NOMO-1 (cell line): ENCODE measurements around the gene RAB18.
A peak's percentile ranks its signal among the peaks of the same experiment; 100 is the strongest.
"Not testable (repeated sequence)": the region's sequence is repeated elsewhere in the genome, so short reads cannot be mapped to it uniquely, and the experiment has no call there.

ENCODE experiments used
- DNase-seq, 2 experiments: peaks; one replicate each; lab custom pipeline; 2025; ENCODE audit not compliant: unreplicated experiment in 2 of 2; lab: John Stamatoyannopoulos, UW

The RAB18 gene

DNA sequence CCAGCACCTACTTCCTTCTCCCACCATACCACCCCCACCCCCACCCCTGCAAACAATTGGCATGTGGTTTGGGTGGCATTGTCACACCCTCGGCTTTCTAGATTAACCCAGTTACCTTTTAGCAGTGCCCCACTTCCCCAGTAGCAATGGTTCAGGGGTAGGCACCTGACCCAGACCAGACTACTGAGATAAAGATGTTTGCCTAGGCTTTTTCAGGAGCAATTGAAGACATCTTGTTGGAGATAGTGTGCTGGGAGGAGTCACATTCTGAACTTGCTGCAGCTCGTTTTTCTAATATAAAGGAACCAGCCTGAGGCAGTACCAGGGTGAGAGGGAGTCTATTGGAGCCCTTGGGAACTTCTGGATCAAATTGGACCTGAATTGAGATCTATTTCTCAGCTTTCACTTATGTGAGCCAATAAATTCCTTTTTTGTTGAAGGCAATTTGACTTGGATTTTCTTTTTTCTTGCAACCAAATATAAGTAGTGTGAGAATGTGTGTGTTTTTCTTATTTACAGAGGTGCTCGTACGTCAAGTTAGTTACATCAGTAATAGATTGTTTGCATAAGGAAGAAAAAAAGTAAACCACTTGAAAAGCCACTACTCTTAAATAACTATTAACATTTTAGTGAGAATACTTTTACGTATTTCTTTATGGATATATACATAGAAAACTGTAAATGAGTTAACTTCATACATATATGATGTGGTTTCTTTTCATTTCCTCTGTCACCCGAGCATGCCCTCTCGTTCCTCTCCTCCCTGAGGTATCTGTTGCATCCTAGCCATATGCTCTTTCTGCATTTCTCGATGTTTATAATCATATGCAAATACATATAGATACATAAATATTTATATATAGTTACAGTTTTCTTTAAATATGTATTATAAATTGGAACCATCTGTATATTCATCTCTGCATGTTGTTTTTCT lies 38.0 kb downstream of the RAB18 start:
- no peak for DNase-seq

DNA sequence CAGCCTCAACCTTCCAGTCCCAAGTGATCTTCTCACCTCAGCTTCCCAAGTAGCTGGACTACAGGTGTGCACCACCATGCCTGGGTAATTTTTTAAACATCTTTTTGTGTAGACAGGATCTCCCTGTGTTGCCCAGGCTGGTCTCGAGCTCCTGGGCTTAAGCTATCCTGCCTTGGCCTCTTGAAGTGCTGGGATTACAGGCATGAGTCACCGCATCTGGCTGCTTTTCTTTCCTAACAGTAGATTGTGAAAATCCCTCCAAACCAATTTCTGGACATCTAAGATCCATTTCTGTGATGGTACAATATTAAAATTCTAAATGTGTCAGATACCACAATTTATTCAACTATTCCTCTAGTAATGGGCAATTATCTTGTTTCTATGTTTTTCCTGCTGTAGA lies 38.7 kb downstream of the RAB18 start:
- DNase-seq, result no peak

DNA sequence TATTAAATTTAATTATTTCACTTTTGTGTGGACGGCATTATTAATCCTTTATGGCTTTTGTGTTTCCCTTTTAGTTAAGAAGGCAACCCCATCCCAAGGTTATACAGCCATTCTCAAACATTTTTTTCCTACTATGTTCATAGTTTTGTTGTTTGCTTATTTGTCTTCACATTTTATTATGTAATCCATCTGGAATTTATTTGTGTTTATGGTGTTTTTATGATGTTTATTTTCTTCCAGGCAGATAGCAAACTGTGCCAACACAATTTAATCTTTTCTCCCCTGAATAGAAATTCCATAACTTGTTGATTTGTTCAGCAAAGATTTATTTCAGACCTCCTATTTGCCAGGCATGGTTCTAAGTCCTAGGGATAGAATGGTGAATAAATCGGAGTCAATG lies 42.9 kb downstream of the RAB18 start:
- DNase-seq, result no peak

- no peak for DNase-seq
Measured at GRCh38 chr10:27547482-27547881, 43.4 kb downstream of the RAB18 start.

DNA sequence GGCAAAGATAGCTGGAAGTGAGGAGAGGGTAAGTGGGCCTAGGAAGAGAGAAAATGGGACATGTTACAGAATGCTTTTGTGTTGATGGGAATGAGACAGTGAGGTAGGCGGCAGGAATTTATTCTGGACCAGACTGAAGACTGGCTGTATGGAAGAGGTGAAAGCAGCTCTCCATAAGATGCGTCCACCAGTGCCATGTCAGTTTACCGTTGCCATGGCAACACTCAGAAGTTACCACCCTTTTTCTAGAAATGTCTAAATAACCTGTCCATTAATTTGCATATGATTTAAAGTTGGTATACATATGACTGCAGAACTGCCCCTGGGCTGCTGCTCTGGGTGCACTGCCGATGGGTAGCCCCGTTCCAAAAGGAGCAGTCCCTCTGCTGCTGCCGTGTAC lies 46.7 kb downstream of the RAB18 start:
- DNase-seq, result no peak

- peak; percentile 32 to 51 for DNase-seq
Measured at GRCh38 chr10:27558612-27559020, 54.5 kb downstream of the RAB18 start.

- no peak for DNase-seq
Measured at GRCh38 chr10:27561334-27561733, 57.2 kb downstream of the RAB18 start.

DNA sequence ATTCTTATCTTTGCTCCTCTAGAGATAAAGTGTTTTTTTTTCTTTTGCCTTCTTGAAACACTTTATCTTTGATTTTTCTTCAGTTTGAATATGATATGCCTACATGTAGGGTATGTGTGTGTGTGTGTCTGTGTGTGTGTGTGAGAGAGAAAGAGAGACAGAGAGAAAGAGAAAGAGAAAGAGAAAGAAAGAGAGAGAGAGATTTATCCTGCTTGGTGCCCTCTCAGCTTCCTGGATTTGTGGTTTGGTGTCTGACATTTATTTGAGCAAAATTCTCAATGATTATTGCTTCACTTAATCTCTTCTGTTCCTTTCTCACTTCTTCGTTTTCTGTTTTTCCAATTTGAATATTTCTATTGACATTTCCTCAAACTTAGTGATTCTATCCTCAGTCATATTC lies 60.3 kb downstream of the RAB18 start:
- DNase-seq, result peak in 1 of 2 experiments; percentile 25

DNA sequence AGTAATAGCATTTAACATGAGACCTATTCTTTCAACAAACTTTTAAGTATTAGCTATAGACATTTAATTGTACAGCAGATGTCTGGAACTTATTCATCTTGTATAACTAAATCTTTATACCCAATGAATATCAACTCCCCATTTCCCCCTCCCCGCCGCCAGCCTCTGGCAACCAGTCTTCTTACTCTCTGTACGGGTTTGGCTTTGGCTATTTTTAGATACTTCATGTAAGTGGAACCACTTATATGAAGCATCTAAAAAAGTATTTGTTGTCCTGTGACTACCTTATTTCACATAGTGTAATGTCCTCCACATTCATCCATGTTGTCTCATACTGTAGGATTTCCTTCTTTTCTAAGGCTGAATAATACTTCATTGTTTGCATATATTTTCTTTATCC lies 60.8 kb downstream of the RAB18 start:
- no peak for DNase-seq

GRCh38 chr10:27568196-27569175 lies 64.4 kb downstream of the RAB18 start:
- DNase-seq, result no peak

- DNase-seq, result no peak
Measured at GRCh38 chr10:27569946-27570345, 65.8 kb downstream of the RAB18 start.

DNA sequence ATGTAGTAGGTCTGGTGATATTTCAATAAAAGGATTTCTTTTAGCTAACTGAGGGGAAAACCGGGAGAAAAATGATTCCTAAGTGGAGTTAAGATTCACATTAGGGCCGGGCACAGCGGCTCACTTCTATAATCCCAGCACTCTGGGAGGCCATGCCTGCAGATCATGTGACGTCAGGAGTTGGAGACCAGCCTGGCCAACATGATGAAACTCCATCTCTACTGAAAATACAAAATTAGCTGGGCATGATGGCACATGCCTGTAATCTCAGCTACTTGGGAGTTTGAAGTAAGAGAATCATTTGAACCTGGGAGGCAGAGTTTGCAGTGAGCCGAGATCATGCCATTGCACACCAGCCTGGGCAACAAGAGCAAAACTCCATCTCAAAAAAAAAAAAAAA lies 72.9 kb downstream of the RAB18 start:
- not testable (repeated sequence) for DNase-seq

GRCh38 chr10:27578316-27578715 lies 74.2 kb downstream of the RAB18 start:
- DNase-seq, result no peak

- DNase-seq, result no peak
Measured at GRCh38 chr10:27581225-27581624, 77.1 kb downstream of the RAB18 start.

GRCh38 chr10:27584302-27584701 lies 80.2 kb downstream of the RAB18 start:
- DNase-seq, result no peak
